ENCODE data around the gene PDE1A.

GRCh38 chr2:182116774-182117173, 310.1 kb downstream of the PDE1A start:
- no peak for TF ChIP-seq CTCF (IDR thresholded peaks at IDR 0.05)
- TF ChIP-seq POLR2A (IDR thresholded peaks at IDR 0.05), result no peak

All from uterus (tissue), 2 donors.